Subcutaneous adipose tissue (tissue), 4 donors: ENCODE data around the gene CNGA1. TPM values are rescaled to one million over a fixed set of nuclear protein-coding genes. Genes with fewer than 3 reads are reported as not detected.

Source experiments
- total RNA-seq, 4 donors: library from RNA; depleted of rRNA; stranded (reverse); fragments of >200 nt; gene quantifications; one replicate each; pipeline ENCODE4 v1.1.0, GENCODE V29; 2016
- TF ChIP-seq, protein P1 (sequence below): fragments of 450-650 bp; IDR thresholded peaks from one replicate; pipeline ENCODE4 v1.5.1; 2016; ENCODE audit warnings: low read depth, mild to moderate bottlenecking, control low read depth, antibody characterized with exemption, moderate library complexity

Gene CNGA1
- total RNA-seq, 4 donors from 2014 or later = 0.16 to 7.0 (median 2.8) TPM

DNA sequence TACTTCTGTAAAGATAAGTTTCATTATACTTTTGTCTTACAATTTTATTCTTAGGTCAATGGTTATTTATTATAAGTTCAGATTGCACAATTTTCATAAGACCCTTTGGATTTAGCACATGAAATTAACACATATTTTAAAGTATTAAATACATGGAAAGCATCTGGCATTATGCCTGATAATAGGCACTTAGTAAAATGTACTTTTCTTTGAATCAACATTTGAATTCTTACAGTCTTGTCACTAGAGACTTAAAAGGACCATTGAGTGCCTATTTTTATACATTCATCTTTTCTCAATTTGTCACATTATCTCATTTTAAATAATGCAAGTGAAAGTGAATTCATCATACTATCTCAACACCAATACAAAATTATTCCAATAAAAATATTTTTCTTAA, 23.1 kb upstream of the CNGA1 start:
- TF ChIP-seq, protein P1, sequence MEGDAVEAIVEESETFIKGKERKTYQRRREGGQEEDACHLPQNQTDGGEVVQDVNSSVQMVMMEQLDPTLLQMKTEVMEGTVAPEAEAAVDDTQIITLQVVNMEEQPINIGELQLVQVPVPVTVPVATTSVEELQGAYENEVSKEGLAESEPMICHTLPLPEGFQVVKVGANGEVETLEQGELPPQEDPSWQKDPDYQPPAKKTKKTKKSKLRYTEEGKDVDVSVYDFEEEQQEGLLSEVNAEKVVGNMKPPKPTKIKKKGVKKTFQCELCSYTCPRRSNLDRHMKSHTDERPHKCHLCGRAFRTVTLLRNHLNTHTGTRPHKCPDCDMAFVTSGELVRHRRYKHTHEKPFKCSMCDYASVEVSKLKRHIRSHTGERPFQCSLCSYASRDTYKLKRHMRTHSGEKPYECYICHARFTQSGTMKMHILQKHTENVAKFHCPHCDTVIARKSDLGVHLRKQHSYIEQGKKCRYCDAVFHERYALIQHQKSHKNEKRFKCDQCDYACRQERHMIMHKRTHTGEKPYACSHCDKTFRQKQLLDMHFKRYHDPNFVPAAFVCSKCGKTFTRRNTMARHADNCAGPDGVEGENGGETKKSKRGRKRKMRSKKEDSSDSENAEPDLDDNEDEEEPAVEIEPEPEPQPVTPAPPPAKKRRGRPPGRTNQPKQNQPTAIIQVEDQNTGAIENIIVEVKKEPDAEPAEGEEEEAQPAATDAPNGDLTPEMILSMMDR = no peak

DNA sequence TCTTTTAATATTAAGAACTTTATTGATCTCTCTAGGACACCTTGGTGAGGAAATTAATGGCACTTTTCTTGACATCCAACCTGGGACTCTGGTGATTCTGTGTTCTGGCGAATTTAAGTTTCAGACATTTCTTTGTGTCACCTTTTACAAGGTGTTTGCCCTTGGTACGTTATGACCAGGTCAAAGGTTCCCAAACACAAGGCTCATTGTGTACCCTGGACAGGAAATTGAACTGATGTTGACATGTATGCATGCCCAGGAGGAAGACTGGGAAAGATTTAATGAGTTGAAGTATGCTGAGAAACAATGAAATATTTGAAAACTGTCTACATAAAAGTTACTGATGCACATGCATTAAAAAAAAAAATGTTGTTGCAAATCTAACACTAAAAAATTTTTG, 22.2 kb upstream of the CNGA1 start:
- TF ChIP-seq, protein P1 = no peak

DNA sequence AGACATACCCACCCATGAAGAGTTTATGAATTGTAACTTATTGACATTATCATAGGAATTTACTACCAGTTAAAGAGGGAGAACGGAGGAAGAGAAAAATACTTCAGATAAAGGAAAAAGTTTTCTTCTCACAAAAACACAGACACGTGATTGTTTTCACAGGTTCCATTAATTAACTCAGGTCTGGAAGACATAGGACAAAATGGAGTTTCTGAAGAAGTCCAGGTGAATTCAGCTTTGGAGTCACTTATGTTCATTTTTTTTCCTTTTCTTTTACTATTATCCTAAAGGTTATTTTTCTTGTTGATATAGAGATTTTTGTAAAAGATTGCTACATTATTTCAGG, 20.6 kb upstream of the CNGA1 start:
- TF ChIP-seq, protein P1 = no peak

DNA sequence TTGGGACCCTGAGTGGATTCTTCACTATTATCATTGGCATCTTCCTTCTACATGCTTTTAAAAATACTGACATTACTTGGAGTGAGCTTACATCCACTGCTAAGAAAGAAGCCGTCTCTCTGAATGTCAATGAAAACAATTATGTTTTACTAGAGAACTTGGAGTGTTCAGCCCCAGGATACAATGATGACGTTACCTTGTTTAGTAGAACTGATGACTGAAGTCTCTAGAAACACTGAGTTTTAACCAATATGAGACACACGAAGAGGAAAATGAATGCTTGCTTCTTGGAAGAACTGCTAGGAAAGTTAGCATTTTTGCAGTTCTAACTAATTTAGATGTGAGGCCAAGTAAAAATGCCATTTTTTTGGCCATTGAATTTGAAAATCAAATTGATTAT, 19.5 kb upstream of the CNGA1 start:
- TF ChIP-seq, protein P1 = no peak

DNA sequence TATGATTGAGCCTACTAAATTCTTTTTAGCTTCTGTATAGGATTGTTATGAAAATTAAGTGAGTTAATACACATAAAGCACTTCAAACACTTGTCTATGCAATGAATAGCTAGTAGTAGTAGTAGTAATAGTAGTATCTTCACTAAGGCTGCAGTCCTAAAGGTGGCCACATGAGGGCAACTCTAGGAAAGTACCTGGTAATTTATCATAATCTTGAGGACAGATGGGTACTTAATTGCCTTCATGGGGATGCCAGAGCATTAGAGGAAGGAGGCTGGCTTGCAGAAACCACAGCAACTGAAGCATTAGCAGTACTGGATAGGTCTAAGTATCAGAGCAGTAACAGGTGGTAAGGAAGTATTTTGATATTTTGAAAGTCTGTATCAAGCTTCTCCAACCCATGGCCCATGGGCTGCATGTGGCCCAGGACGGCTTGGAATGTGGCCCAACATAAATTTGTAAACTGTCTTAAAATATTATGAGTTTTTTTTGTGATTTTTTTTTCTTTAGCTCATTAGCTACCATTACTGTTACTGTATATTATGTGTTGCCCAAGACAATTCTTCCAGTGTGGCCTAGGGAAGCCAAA, 17.4 kb upstream of the CNGA1 start:
- TF ChIP-seq, protein P1 = no peak

DNA sequence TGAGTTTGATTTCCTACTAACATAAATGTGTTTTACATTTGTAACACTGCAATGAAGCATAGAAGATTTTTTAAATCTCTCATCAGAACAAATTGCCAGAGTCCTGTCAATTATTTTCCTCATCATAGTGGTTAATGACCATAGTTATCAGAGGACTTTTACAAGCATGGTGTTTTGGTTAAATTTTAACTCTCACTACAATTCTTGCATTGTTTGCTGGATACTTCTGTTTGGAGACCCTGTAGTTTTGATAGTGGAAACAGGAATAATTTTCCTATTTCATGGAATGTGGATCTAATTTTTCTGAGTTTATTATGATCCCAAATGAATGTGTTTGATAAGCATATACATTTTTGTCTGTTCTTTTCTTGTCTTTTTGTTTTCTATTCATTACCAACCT, 16.9 kb upstream of the CNGA1 start:
- TF ChIP-seq, protein P1 = no peak

DNA sequence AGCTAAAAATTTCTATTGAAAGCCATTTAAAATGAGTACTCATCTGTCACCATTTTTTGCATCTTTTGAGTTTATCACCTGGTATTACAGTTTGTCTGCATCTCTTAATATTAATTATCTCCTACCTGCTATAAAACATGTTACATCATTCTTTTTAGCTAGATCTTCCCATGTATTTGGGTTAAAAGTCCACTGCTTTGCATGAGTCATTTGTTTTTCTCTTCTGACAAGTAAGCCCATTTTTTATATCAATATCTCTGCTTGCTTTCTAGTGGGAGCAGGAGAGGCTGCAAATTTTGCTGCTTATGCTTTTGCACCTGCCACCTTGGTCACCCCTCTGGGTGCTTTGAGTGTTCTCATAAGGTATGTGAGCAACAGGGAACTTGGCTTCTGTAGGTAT, 16.2 kb upstream of the CNGA1 start:
- TF ChIP-seq, protein P1 = no peak
